Thoracic aorta (tissue), 2 donors: ENCODE measurements around the gene SCARB1. TPM values are rescaled to one million over a fixed set of nuclear protein-coding genes. Genes with fewer than 3 reads are reported as not detected.
A peak's percentile ranks its signal among the peaks of the same experiment; 100 is the strongest.

ENCODE experiments used
- ATAC-seq: fragments of 150-250 bp; one replicate; pipeline ENCODE4 v1.8.0; 2017; ENCODE audit warnings: low read depth; ENCODE audit not compliant: insufficient number of reproducible peaks, low FRiP score
- DNase-seq: peaks from one replicate; pipeline ENCODE4 v3.0.0-alpha.2; 2020; ENCODE audit warnings: low spot score
- H3K27ac ChIP-seq, 2 donors: fragments of 200-600 bp; sonication (generic); 1 replicate in 1 of 2; 2 replicates in 1 of 2; pipeline ENCODE4 v1.5.1; 2016; ENCODE audit warnings: mild to moderate bottlenecking in 2 of 2, moderate library complexity in 2 of 2
- H3K27me3 ChIP-seq: fragments of 200-600 bp; sonication (generic); replicated peaks from 2 replicates; pipeline ENCODE4 v1.6.0; 2016; ENCODE audit warnings: mild to moderate bottlenecking; ENCODE audit not compliant: insufficient read depth
- H3K36me3 ChIP-seq: fragments of 200-600 bp; sonication (generic); one replicate; pipeline ENCODE4 v1.5.1; 2016
- H3K4me1 ChIP-seq, 2 donors: fragments of 200-600 bp; sonication (generic); 1 replicate in 1 of 2; 2 replicates in 1 of 2; pipeline versions ENCODE4 v1.5.1 to v1.6.0; 2016; ENCODE audit warnings: low read depth in 2 of 2, mild to moderate bottlenecking in 1 of 2; ENCODE audit not compliant: control insufficient read depth in 1 of 2
- H3K4me3 ChIP-seq: fragments of 200-600 bp; sonication (generic); 2 replicates; pipeline ENCODE4 v1.5.1; 2016; ENCODE audit warnings: mild to moderate bottlenecking
- H3K9me3 ChIP-seq: fragments of 200-600 bp; sonication (generic); 2 replicates; pipeline ENCODE4 v1.5.1; 2016
- total RNA-seq, 2 donors: library from RNA; depleted of rRNA; stranded (reverse); fragments of >200 nt; gene quantifications; one replicate each; pipeline versions ENCODE4 v1.1.0 to v1.2.3, GENCODE V29; 2016
- TF ChIP-seq, protein P1 (sequence below): fragments of 200-600 bp; sonication (generic); IDR thresholded peaks from one replicate; pipeline ENCODE4 v1.5.1; 2019; ENCODE audit warnings: antibody characterized with exemption

Gene SCARB1
- total RNA-seq, 2 donors from 2014 or later = 8.8 to 13.1 TPM

DNA sequence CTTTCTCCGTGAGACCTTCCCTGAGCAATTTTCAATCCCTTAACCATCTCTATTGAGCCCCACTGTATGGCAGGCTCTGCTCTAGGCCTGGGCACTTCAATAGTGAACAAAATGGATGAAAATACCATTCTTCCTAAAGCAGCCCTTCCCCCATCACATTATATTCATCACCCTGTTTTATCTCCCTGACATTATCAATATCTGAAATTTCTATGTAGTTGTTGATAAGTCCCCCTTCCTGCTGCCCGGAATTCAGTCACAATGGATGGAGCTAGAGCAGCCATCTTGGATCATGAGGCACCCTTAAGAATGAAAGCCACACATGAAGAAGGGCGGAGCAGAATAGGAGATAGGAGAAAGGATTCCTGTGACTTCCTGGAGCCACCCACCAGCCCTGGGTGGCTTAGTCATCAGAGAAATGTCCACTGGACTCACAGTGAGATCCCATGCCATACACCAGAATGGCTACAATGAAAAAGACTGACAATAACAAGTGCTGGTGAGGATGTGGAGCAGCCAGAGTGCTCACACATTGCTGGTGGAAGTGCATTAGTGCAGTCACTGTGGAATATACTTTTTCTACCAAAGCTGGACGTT is 33.9 kb downstream of the SCARB1 start:
- Histone ChIP-seq H3K27ac (no peak overlapping the region), H3K4me1 (peaks cover 0 to 6% of the 10 kb centered on the region in 2 donors), H3K4me3 (no peak overlapping the region), H3K36me3 (no peaks in the 10 kb centered on the region), H3K9me3 (no peaks in the 10 kb centered on the region), H3K27me3 (no peaks in the 10 kb centered on the region)
- TF ChIP-seq, protein P1, sequence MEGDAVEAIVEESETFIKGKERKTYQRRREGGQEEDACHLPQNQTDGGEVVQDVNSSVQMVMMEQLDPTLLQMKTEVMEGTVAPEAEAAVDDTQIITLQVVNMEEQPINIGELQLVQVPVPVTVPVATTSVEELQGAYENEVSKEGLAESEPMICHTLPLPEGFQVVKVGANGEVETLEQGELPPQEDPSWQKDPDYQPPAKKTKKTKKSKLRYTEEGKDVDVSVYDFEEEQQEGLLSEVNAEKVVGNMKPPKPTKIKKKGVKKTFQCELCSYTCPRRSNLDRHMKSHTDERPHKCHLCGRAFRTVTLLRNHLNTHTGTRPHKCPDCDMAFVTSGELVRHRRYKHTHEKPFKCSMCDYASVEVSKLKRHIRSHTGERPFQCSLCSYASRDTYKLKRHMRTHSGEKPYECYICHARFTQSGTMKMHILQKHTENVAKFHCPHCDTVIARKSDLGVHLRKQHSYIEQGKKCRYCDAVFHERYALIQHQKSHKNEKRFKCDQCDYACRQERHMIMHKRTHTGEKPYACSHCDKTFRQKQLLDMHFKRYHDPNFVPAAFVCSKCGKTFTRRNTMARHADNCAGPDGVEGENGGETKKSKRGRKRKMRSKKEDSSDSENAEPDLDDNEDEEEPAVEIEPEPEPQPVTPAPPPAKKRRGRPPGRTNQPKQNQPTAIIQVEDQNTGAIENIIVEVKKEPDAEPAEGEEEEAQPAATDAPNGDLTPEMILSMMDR = no peak
- ATAC-seq = no peak
- no peak for DNase-seq

DNA sequence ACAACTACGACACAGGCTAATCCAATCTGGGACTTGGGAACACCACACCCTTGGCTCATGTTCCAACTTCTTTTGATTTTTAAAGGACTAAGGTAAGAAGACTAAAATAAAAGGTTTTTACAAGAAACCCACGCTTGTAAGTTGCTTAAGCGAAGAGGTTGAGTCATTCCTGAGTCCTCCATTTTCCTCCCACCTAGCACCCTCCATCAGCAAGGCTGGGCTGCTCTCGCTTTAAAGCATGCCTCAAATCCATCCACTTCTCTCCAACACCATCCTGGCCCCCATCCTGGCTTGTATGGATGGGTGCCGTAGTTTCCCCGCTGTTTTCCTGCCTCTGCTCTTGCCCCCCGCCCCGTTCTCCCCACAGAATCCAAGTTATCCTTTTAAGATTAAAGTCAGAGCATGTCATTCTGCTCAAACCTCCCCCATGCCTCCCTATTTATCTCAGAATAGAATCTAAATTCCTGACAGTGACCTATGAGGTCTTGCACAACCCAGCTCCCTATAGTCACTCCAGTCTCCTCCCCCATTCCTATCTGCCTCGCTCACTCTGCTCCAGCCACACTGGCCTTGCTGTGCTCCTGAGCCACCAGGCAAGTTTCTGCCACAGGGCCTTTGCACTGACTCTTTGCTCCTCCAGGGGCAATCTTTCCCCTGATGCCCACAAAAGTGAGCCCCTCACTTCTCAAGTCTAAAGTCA is 34.5 kb downstream of the SCARB1 start:
- Histone ChIP-seq H3K36me3 (no peaks in the 10 kb centered on the region), H3K4me3 (no peak overlapping the region), H3K27ac (no peak overlapping the region), H3K4me1 (peaks cover 0 to 6% of the 10 kb centered on the region in 2 donors), H3K9me3 (no peaks in the 10 kb centered on the region), H3K27me3 (no peaks in the 10 kb centered on the region)
- ATAC-seq = peak; percentile 37
- TF ChIP-seq, protein P1 = no peak
- DNase-seq = no peak

GRCh38 chr12:124828264-124829007 is 35.2 kb downstream of the SCARB1 start:
- DNase-seq = no peak
- H3K9me3 ChIP-seq = no peaks in the 10 kb centered on the region
- peaks cover 0 to 6% of the 10 kb centered on the region in 2 donors for H3K4me1 ChIP-seq
- H3K27ac ChIP-seq = no peak overlapping the region
- H3K36me3 ChIP-seq = no peaks in the 10 kb centered on the region
- ATAC-seq = no peak
- TF ChIP-seq, protein P1 = no peak
- no peak overlapping the region for H3K4me3 ChIP-seq
- H3K27me3 ChIP-seq = no peaks in the 10 kb centered on the region

DNA sequence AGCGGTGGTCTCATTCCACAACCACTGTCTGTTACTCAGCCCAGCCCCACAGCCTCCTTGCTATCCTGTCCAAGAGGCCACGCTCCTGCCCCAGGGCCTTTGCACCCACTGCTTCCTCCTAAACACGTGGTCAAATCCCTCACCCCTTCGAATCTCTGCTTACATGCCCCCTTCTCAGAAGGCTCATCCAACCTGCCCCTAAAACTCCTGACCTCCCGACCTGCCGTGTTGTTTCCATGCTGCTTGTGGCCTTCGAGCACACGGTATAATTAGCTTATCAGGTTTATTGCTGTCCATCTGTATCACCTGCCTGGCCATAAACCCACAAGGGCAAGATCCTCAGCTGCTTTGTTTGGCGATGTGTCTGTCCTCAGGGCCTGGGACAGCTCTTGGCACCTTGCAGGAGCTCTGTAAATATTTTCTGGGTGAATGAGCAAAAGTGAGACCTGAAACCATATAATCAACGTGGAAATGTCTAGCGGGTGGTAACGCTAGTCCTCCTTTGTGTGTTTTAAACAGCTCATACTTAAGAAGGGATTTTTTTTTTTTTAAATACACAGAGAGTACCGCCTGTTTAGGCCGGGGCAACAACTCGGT is 36.0 kb downstream of the SCARB1 start:
- H3K9me3 ChIP-seq = no peaks in the 10 kb centered on the region
- TF ChIP-seq, protein P1 = no peak
- ATAC-seq = no peak

DNA sequence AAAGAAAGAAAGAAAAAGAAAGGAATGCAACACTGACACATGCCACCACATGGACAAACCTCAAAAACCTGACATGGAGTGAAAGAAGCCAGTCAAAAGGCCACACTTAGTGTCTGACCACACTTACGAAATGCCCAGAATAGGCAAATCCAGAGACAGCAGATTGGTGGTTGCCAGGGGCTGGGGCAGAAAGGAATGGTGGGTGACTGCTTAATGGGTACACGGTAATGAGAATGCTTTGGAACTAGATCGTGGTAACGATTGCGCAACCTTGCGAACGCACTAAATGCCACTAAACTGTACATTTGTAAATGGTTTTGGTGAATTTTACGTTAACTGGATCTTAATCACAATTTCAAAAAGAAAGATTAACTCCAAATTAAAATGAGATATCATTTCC is 39.5 kb downstream of the SCARB1 start:
- no peaks in the 10 kb centered on the region for H3K36me3 ChIP-seq
- DNase-seq (no peak), ATAC-seq (no peak)
- H3K9me3 ChIP-seq = no peaks in the 10 kb centered on the region
- no peaks in the 10 kb centered on the region for H3K27me3 ChIP-seq
- H3K27ac ChIP-seq = no peak overlapping the region
- TF ChIP-seq, protein P1 = no peak
- no peak overlapping the region for H3K4me3 ChIP-seq
- peaks cover 0 to 4% of the 10 kb centered on the region in 2 donors for H3K4me1 ChIP-seq

More for the DNA sequence above, 36.0 kb downstream of the SCARB1 start:
- DNase-seq = no peak
- Histone ChIP-seq H3K4me1 (peaks cover 0 to 6% of the 10 kb centered on the region in 2 donors), H3K36me3 (no peaks in the 10 kb centered on the region), H3K27ac (no peak overlapping the region), H3K4me3 (no peak overlapping the region), H3K27me3 (no peaks in the 10 kb centered on the region)
